Tibial nerve (tissue), 4 donors: ENCODE results near the gene C1QTNF12. TPM values are rescaled to one million over a fixed set of nuclear protein-coding genes. Genes with fewer than 3 reads are reported as not detected.

Experiments
- DNase-seq, 2 donors: peaks; one replicate each; pipeline ENCODE4 v3.0.0-alpha.2; 2019; ENCODE audit warnings: low spot score in 2 of 2
- H3K27ac ChIP-seq, 4 donors: fragments of 200-600 bp; sonication (generic) in 3 of 4; one replicate each; pipeline ENCODE4 v1.5.1; 2017 to 2019; ENCODE audit warnings: mild to moderate bottlenecking in 1 of 4
- H3K27me3 ChIP-seq, 2 donors: fragments of 200-600 bp; sonication (generic) in 1 of 2; one replicate each; pipeline versions ENCODE4 v1.5.1 to v1.6.0; 2017 to 2019
- H3K36me3 ChIP-seq, 3 donors: fragments of 200-600 bp; sonication (generic); one replicate each; pipeline ENCODE4 v1.5.1; 2018 to 2019
- H3K4me1 ChIP-seq, 4 donors: fragments of 200-600 bp; sonication (generic) in 3 of 4; one replicate each; pipeline ENCODE4 v1.5.1; 2017 to 2019
- H3K4me3 ChIP-seq, 4 donors: fragments of 200-600 bp; sonication (generic) in 3 of 4; one replicate each; pipeline ENCODE4 v1.5.1; 2017 to 2019; ENCODE audit warnings: mild to moderate bottlenecking in 1 of 4, moderate library complexity in 1 of 4
- H3K9me3 ChIP-seq, 4 donors: fragments of 200-600 bp; sonication (generic) in 3 of 4; one replicate each; pipeline ENCODE4 v1.5.1; 2017 to 2019
- EP300 ChIP-seq, 2 donors: sonication (generic); formaldehyde crosslinking; IDR thresholded peaks; one replicate each; pipeline ENCODE4 v1.6.1; 2017; ENCODE audit warnings: antibody characterized with exemption in 2 of 2, mild to moderate bottlenecking in 1 of 2
- POLR2A ChIP-seq, 2 donors: fragments of 450-650 bp; IDR thresholded peaks; one replicate each; pipeline ENCODE4 v1.6.1; 2017; ENCODE audit warnings: antibody characterized with exemption in 2 of 2, mild to moderate bottlenecking in 2 of 2, moderate library complexity in 2 of 2
- WGBS, 2 donors: methylation state at CpG; one replicate each; pipeline ENCODE4 v1.1.5; 2018; 5-methylcytosine and 5-hydroxymethylcytosine counted together
- total RNA-seq, 4 donors: library from RNA; depleted of rRNA; stranded (reverse); fragments of >200 nt; gene quantifications; one replicate each; pipeline ENCODE4 v1.1.0, GENCODE V29; 2016
- TF ChIP-seq, protein P1 (sequence below), 5 experiments: fragments of 200-600 bp in 3 of 5; fragments of 450-650 bp in 2 of 5; sonication (generic) in 3 of 5; IDR thresholded peaks; one replicate each; pipeline ENCODE4 v1.5.1; 2016 to 2019; ENCODE audit warnings: antibody characterized with exemption in 5 of 5, mild to moderate bottlenecking in 3 of 5, moderate library complexity in 2 of 5

C1QTNF12 gene
- total RNA-seq, 4 donors from 2014 or later = 0.84 to 3.0 (median 1.8) TPM

DNA sequence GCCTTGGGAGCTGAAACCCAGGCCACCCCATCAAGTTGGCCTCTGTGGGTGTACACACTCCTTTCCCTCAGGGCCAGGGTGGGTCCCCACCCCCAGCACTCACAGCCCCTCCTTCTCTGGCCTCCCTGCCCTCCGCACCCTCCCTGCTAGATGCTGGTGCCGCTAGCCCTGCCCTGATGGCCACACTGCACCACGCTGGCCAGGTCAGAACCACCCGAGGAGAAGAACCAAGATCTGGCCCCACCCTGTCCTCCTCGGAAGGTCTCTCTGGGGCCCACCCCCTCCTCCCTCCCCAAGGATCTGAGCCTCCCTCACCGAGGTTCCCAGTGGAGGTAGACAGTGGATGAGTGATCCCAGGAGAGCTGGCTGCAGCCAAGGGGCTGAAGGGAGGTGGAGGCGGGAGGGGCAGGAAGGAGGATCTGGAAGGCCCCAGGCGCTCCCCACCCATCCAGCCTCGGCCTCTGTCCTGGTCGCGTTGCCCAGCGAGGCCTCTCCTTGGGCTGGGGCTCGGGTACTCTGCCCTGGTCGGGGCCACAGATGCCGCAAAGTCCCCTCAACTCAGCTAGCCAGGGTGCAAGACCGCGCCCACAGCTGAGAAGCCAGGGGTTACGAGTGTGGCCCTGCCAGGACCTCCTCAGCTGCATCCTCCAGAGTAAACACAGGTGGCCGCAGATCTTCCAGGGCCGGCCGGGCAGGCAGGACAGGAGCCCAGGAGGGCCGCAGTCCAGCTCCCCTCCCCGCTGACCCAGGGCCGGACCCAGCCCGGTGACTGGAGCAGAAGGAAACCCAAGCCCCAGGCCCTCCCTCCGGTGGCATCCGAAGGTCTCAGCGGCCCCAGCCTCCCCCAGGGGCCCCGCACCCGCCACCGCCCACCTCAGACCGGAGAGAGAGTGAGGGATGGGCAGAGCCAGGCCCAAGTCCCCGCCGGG, 9.3 kb downstream of the C1QTNF12 start:
- DNase-seq = no peak
- Histone ChIP-seq H3K27ac (no peak overlapping the region), H3K36me3 (peaks cover 0 to 44% (median 0%) of the 10 kb centered on the region in 3 donors), H3K4me1 (peaks cover 0 to 51% (median 11%) of the 10 kb centered on the region in 4 donors), H3K4me3 (no peak overlapping the region), H3K9me3 (no peaks in the 10 kb centered on the region), H3K27me3 (peaks cover 0 to 54% of the 10 kb centered on the region in 2 donors)
- TF ChIP-seq, protein P1, sequence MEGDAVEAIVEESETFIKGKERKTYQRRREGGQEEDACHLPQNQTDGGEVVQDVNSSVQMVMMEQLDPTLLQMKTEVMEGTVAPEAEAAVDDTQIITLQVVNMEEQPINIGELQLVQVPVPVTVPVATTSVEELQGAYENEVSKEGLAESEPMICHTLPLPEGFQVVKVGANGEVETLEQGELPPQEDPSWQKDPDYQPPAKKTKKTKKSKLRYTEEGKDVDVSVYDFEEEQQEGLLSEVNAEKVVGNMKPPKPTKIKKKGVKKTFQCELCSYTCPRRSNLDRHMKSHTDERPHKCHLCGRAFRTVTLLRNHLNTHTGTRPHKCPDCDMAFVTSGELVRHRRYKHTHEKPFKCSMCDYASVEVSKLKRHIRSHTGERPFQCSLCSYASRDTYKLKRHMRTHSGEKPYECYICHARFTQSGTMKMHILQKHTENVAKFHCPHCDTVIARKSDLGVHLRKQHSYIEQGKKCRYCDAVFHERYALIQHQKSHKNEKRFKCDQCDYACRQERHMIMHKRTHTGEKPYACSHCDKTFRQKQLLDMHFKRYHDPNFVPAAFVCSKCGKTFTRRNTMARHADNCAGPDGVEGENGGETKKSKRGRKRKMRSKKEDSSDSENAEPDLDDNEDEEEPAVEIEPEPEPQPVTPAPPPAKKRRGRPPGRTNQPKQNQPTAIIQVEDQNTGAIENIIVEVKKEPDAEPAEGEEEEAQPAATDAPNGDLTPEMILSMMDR (IDR thresholded peaks at IDR 0.05) = no peak
- no peak for TF ChIP-seq POLR2A (IDR thresholded peaks at IDR 0.05)
- TF ChIP-seq EP300 (IDR thresholded peaks at IDR 0.05) = no peak
- WGBS, 2 donors = 30 to 49% methylated on average over 24 to 25 of the region's 34 CpGs

DNA sequence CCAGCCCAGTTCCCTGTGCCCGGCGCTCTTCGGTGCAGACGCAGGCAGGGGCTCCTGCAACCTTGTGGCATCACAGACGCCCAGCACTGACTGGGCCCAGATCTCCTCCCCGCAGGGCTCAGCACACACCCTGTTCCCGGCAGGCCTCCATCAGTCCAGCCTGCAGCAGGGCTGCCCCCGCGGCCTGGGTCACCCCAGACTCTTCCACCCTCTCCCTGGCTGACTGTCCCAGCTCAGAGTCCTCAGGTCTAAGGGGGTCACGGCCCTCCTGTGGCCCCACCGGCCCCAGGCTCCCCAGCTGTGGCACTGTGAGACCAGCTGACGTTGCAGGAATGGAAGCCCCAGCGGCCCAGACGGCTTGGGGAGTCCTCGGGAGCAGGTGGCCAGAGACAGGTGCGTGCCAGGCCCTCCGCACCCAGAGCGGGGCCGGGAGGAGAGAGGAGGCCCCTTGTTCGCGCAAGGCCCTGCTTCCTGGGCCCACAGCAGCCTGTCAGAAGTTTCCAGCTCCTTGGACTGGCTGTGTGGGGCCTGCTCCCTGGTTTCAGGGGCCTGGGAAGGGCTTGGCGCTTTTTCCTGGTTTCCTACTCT, 10.3 kb downstream of the C1QTNF12 start:
- no peak for DNase-seq
- Histone ChIP-seq H3K27ac (no peak overlapping the region), H3K36me3 (peaks cover 0 to 35% (median 0%) of the 10 kb centered on the region in 3 donors), H3K4me1 (peaks cover 0 to 51% (median 11%) of the 10 kb centered on the region in 4 donors), H3K27me3 (peaks cover 0 to 45% of the 10 kb centered on the region in 2 donors), H3K9me3 (no peaks in the 10 kb centered on the region), H3K4me3 (no peak overlapping the region)
- TF ChIP-seq, protein P1 (IDR thresholded peaks at IDR 0.05) = no peak
- no peak for TF ChIP-seq EP300 (IDR thresholded peaks at IDR 0.05)
- TF ChIP-seq POLR2A (IDR thresholded peaks at IDR 0.05) = no peak
- 66 to 74% methylated on average over 13 to 17 of the region's 22 CpGs for WGBS, 2 donors

- 83% methylated on average over 27 of the region's 27 CpGs for WGBS, 2 donors
- Histone ChIP-seq H3K27ac (no peak overlapping the region), H3K4me3 (no peak overlapping the region), H3K4me1 (peaks cover 0 to 61% (median 19%) of the 10 kb centered on the region in 4 donors), H3K9me3 (no peaks in the 10 kb centered on the region), H3K36me3 (peaks cover 0 to 35% (median 0%) of the 10 kb centered on the region in 3 donors), H3K27me3 (peaks cover 0 to 34% of the 10 kb centered on the region in 2 donors)
- no peak for TF ChIP-seq EP300 (IDR thresholded peaks at IDR 0.05)
- TF ChIP-seq POLR2A (IDR thresholded peaks at IDR 0.05) = no peak
- no peak for DNase-seq
Measured at GRCh38 chr1:1235016-1235744, 11.3 kb downstream of the C1QTNF12 start.

DNA sequence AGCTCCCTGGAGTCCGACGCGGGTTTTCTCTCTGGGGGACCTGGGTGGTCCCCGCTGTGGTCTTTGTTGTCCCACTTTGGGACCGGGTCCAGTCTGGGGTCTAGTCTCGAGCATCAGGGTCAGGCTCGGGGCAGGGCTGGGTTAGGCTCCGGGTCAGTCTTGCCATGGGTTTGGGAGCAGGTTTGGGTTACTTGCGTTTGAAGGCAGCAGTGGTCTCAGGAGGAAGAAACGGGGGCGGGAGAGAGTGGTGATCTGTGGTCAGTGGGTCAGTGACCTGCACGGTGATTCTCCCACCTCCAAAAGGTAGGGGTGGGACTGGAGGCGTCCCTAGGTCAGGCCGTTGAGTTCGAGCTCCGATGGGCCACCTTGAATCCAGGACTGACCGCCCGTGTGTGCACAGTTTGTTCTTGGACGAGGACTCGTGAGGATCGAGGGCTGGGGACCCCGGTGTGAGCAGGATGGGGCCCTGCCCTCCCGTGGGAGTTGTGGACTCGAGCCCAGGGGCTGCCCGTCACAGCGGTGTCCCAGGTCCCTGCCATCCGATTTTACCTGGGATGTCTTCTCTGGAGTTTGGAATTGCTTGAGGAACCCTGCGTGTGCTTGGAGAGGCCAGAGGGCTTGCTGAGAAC, 12.2 kb downstream of the C1QTNF12 start:
- 91% methylated on average over 24 to 28 of the region's 28 CpGs for WGBS, 2 donors
- Histone ChIP-seq H3K36me3 (peaks cover 0 to 35% (median 0%) of the 10 kb centered on the region in 3 donors), H3K4me3 (no peak overlapping the region), H3K27ac (no peak overlapping the region), H3K4me1 (peaks cover 0 to 63% (median 28%) of the 10 kb centered on the region in 4 donors), H3K27me3 (peaks cover 0 to 25% of the 10 kb centered on the region in 2 donors), H3K9me3 (no peaks in the 10 kb centered on the region)
- TF ChIP-seq, protein P1 (IDR thresholded peaks at IDR 0.05) = no peak
- TF ChIP-seq EP300 (IDR thresholded peaks at IDR 0.05) = no peak
- TF ChIP-seq POLR2A (IDR thresholded peaks at IDR 0.05) = no peak
- no peak for DNase-seq

- Histone ChIP-seq H3K36me3 (peaks cover 0 to 42% (median 0%) of the 10 kb centered on the region in 3 donors), H3K4me1 (peaks cover 0 to 59% (median 29%) of the 10 kb centered on the region in 4 donors), H3K9me3 (no peaks in the 10 kb centered on the region), H3K27ac (no peak overlapping the region), H3K4me3 (no peak overlapping the region), H3K27me3 (peaks cover 0 to 18% of the 10 kb centered on the region in 2 donors)
- TF ChIP-seq EP300 (IDR thresholded peaks at IDR 0.05) (no peak), POLR2A (IDR thresholded peaks at IDR 0.05) (no peak)
- TF ChIP-seq, protein P1 (IDR thresholded peaks at IDR 0.05) = no peak
- no peak for DNase-seq
- WGBS, 2 donors = 95 to 96% methylated on average over 15 of the region's 15 CpGs
Measured at GRCh38 chr1:1233567-1233892, 13.0 kb downstream of the C1QTNF12 start.
